ENCODE measurements around the gene NENF. TPM values are rescaled to one million over a fixed set of nuclear protein-coding genes. Genes with fewer than 3 reads are reported as not detected.
A peak's percentile ranks its signal among the peaks of the same experiment; 100 is the strongest.

NENF gene
- total RNA-seq, 1 experiment from 2014 or later: 45.3 TPM

GRCh38 chr1:212491454-212491853 is 58.7 kb downstream of the NENF start:
- H3K4me1 Mint-ChIP-seq (ENCODE audit: low read depth, unreplicated experiment): peaks cover 32% of the 10 kb centered on the region
- no peak overlapping the region for H3K4me3 Mint-ChIP-seq (ENCODE audit: low read depth, unreplicated experiment)

More at GRCh38 chr1:212491454-212491853, 58.7 kb downstream of the NENF start:
- peaks cover 23% of the 10 kb centered on the region for H3K36me3 Mint-ChIP-seq (ENCODE audit: insufficient read depth, unreplicated experiment)
- CTCF ChIA-PET: interaction anchor here (0.8 kb wide), 1 partner anchor 95 kb away, joined by 4 read pairs; no protein-coding TSS in a partner anchor
- intact Hi-C loops (cut with micrococcal nuclease; ENCODE audit: unreplicated experiment): no loop called here
- no TSS peak for BruUV-seq (replicated peaks)
- no peak for DNase-seq
- H3K9me3 Mint-ChIP-seq (ENCODE audit: low read depth, unreplicated experiment): no peaks in the 10 kb centered on the region
- TF ChIP-seq CTCF (IDR thresholded peaks at IDR 0.05; ENCODE audit: unreplicated experiment): no peak
- H3K27me3 Mint-ChIP-seq (ENCODE audit: unreplicated experiment): peaks cover 10% of the 10 kb centered on the region
- H3K27ac Mint-ChIP-seq (ENCODE audit: unreplicated experiment): peak overlapping the region; percentile 1

Other genes with a start within 250 kb of the NENF start
- gene PPP2R5A, start 147.5 kb upstream of the NENF start, total RNA-seq (2022): 42.9 and 45.2 TPM in 2 replicates
- gene PACC1, start 18.0 kb upstream of the NENF start, total RNA-seq (2022): 14.0 and 17.8 TPM in 2 replicates
- 11.1 and 13.0 TPM in 2 replicates for gene ATF3, start 175.8 kb downstream of the NENF start, total RNA-seq (2022)

Data from Calu3 (cell line).